ENCODE data around the gene SDCCAG8.

The SDCCAG8 gene

GRCh38 chr1:243428084-243428483 is 172.2 kb downstream of the SDCCAG8 start:
- Histone ChIP-seq H3K4me1 (peaks cover 4% of the 10 kb centered on the region; the same call in 1 of the 2 replicates), H3K27me3 (no peaks in the 10 kb centered on the region), H3K36me3 (no peaks in the 10 kb centered on the region), H3K4me3 (ENCODE audit: low read depth, low read length) (no peak overlapping the region), H3K9me3 (no peaks in the 10 kb centered on the region)
- no peak for TF ChIP-seq CTCF (IDR thresholded peaks at IDR 0.05; ENCODE audit: low read depth, low read length)
- DNase-seq: no peak

GRCh38 chr1:243428617-243429342 is 172.9 kb downstream of the SDCCAG8 start:
- Histone ChIP-seq H3K27me3 (no peaks in the 10 kb centered on the region), H3K9me3 (no peaks in the 10 kb centered on the region), H3K4me1 (peaks cover 8% of the 10 kb centered on the region; the same call in 1 of the 2 replicates), H3K36me3 (no peaks in the 10 kb centered on the region), H3K4me3 (ENCODE audit: low read depth, low read length) (no peak overlapping the region)
- no peak for DNase-seq
- TF ChIP-seq CTCF (IDR thresholded peaks at IDR 0.05; ENCODE audit: low read depth, low read length): no peak

- H3K36me3 ChIP-seq: no peaks in the 10 kb centered on the region
- DNase-seq: no peak
- no peak for TF ChIP-seq CTCF (IDR thresholded peaks at IDR 0.05; ENCODE audit: low read depth, low read length)
- H3K4me1 ChIP-seq: peaks cover 17% of the 10 kb centered on the region; the same call in 1 of the 2 replicates
- no peaks in the 10 kb centered on the region for H3K27me3 ChIP-seq
- H3K4me3 ChIP-seq (ENCODE audit: low read depth, low read length): no peak overlapping the region
- H3K9me3 ChIP-seq: no peaks in the 10 kb centered on the region
These were observed 175.8 kb downstream of the SDCCAG8 start for GRCh38 chr1:243431591-243431990.

- Histone ChIP-seq H3K4me3 (ENCODE audit: low read depth, low read length) (no peak overlapping the region), H3K27me3 (no peaks in the 10 kb centered on the region)
- peak; percentile 45 for DNase-seq
These were observed 176.3 kb downstream of the SDCCAG8 start for GRCh38 chr1:243432136-243432535.

DNA sequence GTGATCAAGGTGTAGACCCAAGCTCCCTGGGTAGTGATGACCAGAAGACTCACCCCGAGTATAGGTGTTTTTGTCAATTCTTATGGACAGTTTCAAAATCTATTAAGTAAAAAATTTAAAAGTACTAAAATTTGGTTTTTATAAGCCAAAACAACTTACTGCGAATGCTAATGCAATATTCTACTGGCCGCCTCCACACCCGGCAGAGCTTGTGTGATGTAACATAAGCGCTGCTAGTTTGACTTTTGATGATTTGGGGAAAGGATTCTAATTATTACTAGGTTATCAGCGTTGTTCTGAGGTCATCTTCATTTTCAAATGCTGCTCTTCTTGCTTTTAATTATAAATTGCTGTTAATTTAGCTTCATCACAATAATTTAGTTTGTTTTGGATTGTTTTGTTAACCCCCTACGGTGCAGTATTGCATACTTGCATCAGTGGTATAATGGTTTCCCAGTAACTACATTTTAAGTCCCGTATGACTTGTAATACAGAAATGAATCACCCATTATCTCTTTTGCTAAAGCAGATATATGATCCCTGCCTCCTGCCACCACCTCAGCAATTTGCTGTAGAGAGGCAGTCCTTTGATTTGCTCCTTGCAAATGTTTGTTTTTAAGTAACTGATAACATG is 178.0 kb downstream of the SDCCAG8 start:
- Histone ChIP-seq H3K9me3 (no peaks in the 10 kb centered on the region), H3K4me1 (peaks cover 17% of the 10 kb centered on the region; the same call in 1 of the 2 replicates), H3K4me3 (ENCODE audit: low read depth, low read length) (peak overlapping the region; percentile 43), H3K27me3 (no peaks in the 10 kb centered on the region), H3K36me3 (no peaks in the 10 kb centered on the region)
- no peak for TF ChIP-seq CTCF (IDR thresholded peaks at IDR 0.05; ENCODE audit: low read depth, low read length)
- DNase-seq: peak; percentile 32

More at GRCh38 chr1:243432136-243432535, 176.3 kb downstream of the SDCCAG8 start:
- no peaks in the 10 kb centered on the region for H3K9me3 ChIP-seq
- TF ChIP-seq CTCF (IDR thresholded peaks at IDR 0.05; ENCODE audit: low read depth, low read length): no peak
- peaks cover 17% of the 10 kb centered on the region; the same call in 1 of the 2 replicates for H3K4me1 ChIP-seq
- no peaks in the 10 kb centered on the region for H3K36me3 ChIP-seq

- no peak for TF ChIP-seq CTCF (IDR thresholded peaks at IDR 0.05; ENCODE audit: low read depth, low read length)
- H3K4me3 ChIP-seq (ENCODE audit: low read depth, low read length): no peak overlapping the region
- H3K9me3 ChIP-seq: no peaks in the 10 kb centered on the region
- H3K27me3 ChIP-seq: no peaks in the 10 kb centered on the region
- H3K36me3 ChIP-seq: no peaks in the 10 kb centered on the region
- peak; percentile 14 for DNase-seq
- H3K4me1 ChIP-seq: peaks cover 17% of the 10 kb centered on the region; the same call in 1 of the 2 replicates
These were observed 178.8 kb downstream of the SDCCAG8 start for GRCh38 chr1:243434594-243434993.

All from BE2C (cell line).